ENCODE data around the gene PHOSPHO2. TPM values are rescaled to one million over a fixed set of nuclear protein-coding genes. Genes with fewer than 3 reads are reported as not detected.
"Not testable (repeated sequence)": the region's sequence is repeated elsewhere in the genome, so short reads cannot be mapped to it uniquely, and the experiment has no call there.

PHOSPHO2 gene
- total and polyA plus RNA-seq, 3 donors from 2014 or later: 9.7 to 36.5 (median 24.4) TPM

GRCh38 chr2:169696381-169696780, 2.1 kb downstream of the PHOSPHO2 start:
- no peak for DNase-seq
- no peaks in the 10 kb centered on the region for H3K36me3 ChIP-seq (ENCODE audit: low read depth, missing control alignments)
- H3K27me3 ChIP-seq: no peaks in the 10 kb centered on the region
- H3K4me1 ChIP-seq: no peaks in the 10 kb centered on the region
- no peak overlapping the region for H3K27ac ChIP-seq
- intact Hi-C loops (cut with DNase I; ENCODE audit: low total_unique reads): no loop called here
- H3K9me3 ChIP-seq: no peaks in the 10 kb centered on the region
- no peak overlapping the region for H3K4me3 ChIP-seq
- TF ChIP-seq CTCF (IDR thresholded peaks at IDR 0.05): no peak
- TF ChIP-seq POLR2A (IDR thresholded peaks at IDR 0.05): no peak

GRCh38 chr2:169699173-169699572, 4.9 kb downstream of the PHOSPHO2 start:
- H3K4me3 ChIP-seq; H3K4me1 ChIP-seq; DNase-seq; intact Hi-C loops (cut with DNase I; ENCODE audit: low total_unique reads); H3K9me3 ChIP-seq; H3K27ac ChIP-seq; H3K36me3 ChIP-seq (ENCODE audit: low read depth, missing control alignments); H3K27me3 ChIP-seq: not testable (repeated sequence)
- 86 to 92% methylated on average over 2 of the region's 2 CpGs for WGBS, 2 donors

- Histone ChIP-seq H3K9me3 (no peaks in the 10 kb centered on the region), H3K27me3 (no peaks in the 10 kb centered on the region), H3K36me3 (ENCODE audit: low read depth, missing control alignments) (no peaks in the 10 kb centered on the region), H3K4me1 (no peaks in the 10 kb centered on the region), H3K27ac (no peak overlapping the region), H3K4me3 (no peak overlapping the region)
- DNase-seq: no peak
- intact Hi-C loops (cut with DNase I; ENCODE audit: low total_unique reads): no loop called here
- WGBS, 2 donors: 51 to 77% methylated on average over 3 of the region's 3 CpGs
- TF ChIP-seq CTCF (IDR thresholded peaks at IDR 0.05) (no peak), POLR2A (IDR thresholded peaks at IDR 0.05) (no peak)
Measured at GRCh38 chr2:169702996-169703395, 8.7 kb downstream of the PHOSPHO2 start.

GRCh38 chr2:169704160-169704708, 10.0 kb downstream of the PHOSPHO2 start:
- Histone ChIP-seq H3K9me3 (no peaks in the 10 kb centered on the region), H3K36me3 (ENCODE audit: low read depth, missing control alignments) (no peaks in the 10 kb centered on the region), H3K4me3 (no peak overlapping the region), H3K27me3 (no peaks in the 10 kb centered on the region), H3K4me1 (no peaks in the 10 kb centered on the region), H3K27ac (no peak overlapping the region)
- no peak for TF ChIP-seq CTCF (IDR thresholded peaks at IDR 0.05)
- no peak for TF ChIP-seq POLR2A (IDR thresholded peaks at IDR 0.05)
- intact Hi-C loops (cut with DNase I; ENCODE audit: low total_unique reads): no loop called here
- no peak for DNase-seq
- 75 to 79% methylated on average over 1 of the region's 1 CpG for WGBS, 2 donors

- Histone ChIP-seq H3K27ac (no peak overlapping the region), H3K27me3 (no peaks in the 10 kb centered on the region), H3K9me3 (no peaks in the 10 kb centered on the region), H3K36me3 (ENCODE audit: low read depth, missing control alignments) (no peaks in the 10 kb centered on the region), H3K4me1 (no peaks in the 10 kb centered on the region), H3K4me3 (no peak overlapping the region)
- no peak for TF ChIP-seq CTCF (IDR thresholded peaks at IDR 0.05)
- no peak for TF ChIP-seq POLR2A (IDR thresholded peaks at IDR 0.05)
- WGBS, 2 donors: 70 to 77% methylated on average over 2 of the region's 2 CpGs
- no peak for DNase-seq
- intact Hi-C loops (cut with DNase I; ENCODE audit: low total_unique reads): no loop called here
Measured at GRCh38 chr2:169705927-169706326, 11.7 kb downstream of the PHOSPHO2 start.

All from testis (tissue), 3 donors.